Liver (tissue), 9 donors: ENCODE measurements around the gene PSORS1C1. TPM values are rescaled to one million over a fixed set of nuclear protein-coding genes. Genes with fewer than 3 reads are reported as not detected.

Experiments used
- DNase-seq: peaks from one replicate; pipeline ENCODE4 v3.0.0-alpha.2; 2017; ENCODE audit warnings: low spot score
- H3K27ac ChIP-seq, 2 donors: one replicate each; pipeline ENCODE4 v1.7.0; 2013; ENCODE audit warnings: inconsistent platforms in 2 of 2, low read length in 2 of 2, control low read depth in 1 of 2, low read depth in 1 of 2, mild to moderate bottlenecking in 1 of 2
- H3K27me3 ChIP-seq, 4 donors: one replicate each; pipeline versions ENCODE4 v1.6.1 to v1.7.0; 2013; ENCODE audit warnings: low read length in 3 of 4, inconsistent platforms in 1 of 4, mild to moderate bottlenecking in 1 of 4, moderate library complexity in 1 of 4; ENCODE audit not compliant: control insufficient read depth in 4 of 4, insufficient read depth in 4 of 4
- H3K36me3 ChIP-seq, 4 donors: one replicate each; pipeline versions ENCODE4 v1.6.1 to v1.7.0; 2013; ENCODE audit warnings: low read length in 3 of 4, mild to moderate bottlenecking in 3 of 4, low read depth in 1 of 4, moderate library complexity in 1 of 4; ENCODE audit not compliant: control insufficient read depth in 4 of 4, insufficient read depth in 3 of 4
- H3K4me1 ChIP-seq, 4 donors: one replicate each; pipeline versions ENCODE4 v1.6.1 to v1.7.0; 2013; ENCODE audit warnings: low read length in 3 of 4, mild to moderate bottlenecking in 3 of 4, moderate library complexity in 1 of 4; ENCODE audit not compliant: control insufficient read depth in 4 of 4, insufficient read depth in 4 of 4
- H3K4me3 ChIP-seq, 3 donors: one replicate each; pipeline versions ENCODE4 v1.6.1 to v1.7.0; 2013; ENCODE audit warnings: low read length in 3 of 3, control low read depth in 1 of 3, low read depth in 1 of 3, mild to moderate bottlenecking in 1 of 3
- H3K9ac ChIP-seq, 2 donors: one replicate each; pipeline ENCODE4 v1.7.0; 2013; ENCODE audit warnings: low read length in 2 of 2, mild to moderate bottlenecking in 2 of 2, moderate library complexity in 2 of 2, control low read depth in 1 of 2, low read depth in 1 of 2
- H3K9me3 ChIP-seq, 4 donors: one replicate each; pipeline versions ENCODE4 v1.6.1 to v1.7.0; 2013; ENCODE audit warnings: low read length in 3 of 4; ENCODE audit not compliant: control insufficient read depth in 4 of 4
- FOXA1 ChIP-seq: IDR thresholded peaks from 2 replicates; pipeline ENCODE4 v1.6.1; 2016; ENCODE audit warnings: antibody characterized with exemption
- FOXA2 ChIP-seq: IDR thresholded peaks from 2 replicates; pipeline ENCODE4 v1.6.1; 2016; ENCODE audit warnings: antibody characterized with exemption
- HNF4A ChIP-seq, 2 donors: conservative IDR thresholded peaks; 2 replicates each; pipeline ENCODE4 v1.6.1; 2016; ENCODE audit warnings: antibody characterized with exemption in 2 of 2, mild to moderate bottlenecking in 2 of 2
- RAD21 ChIP-seq, 2 donors: IDR thresholded peaks; 2 replicates each; pipeline ENCODE4 v1.6.1; 2016; ENCODE audit warnings: antibody characterized with exemption in 2 of 2, mild to moderate bottlenecking in 2 of 2
- RXRA ChIP-seq, 2 donors: IDR thresholded peaks; 2 replicates each; pipeline ENCODE4 v1.6.1; 2017 to 2018; ENCODE audit warnings: antibody characterized with exemption in 2 of 2, mild to moderate bottlenecking in 1 of 2
- WGBS: extraction: QIAGEN DNeasy Blood & Tissue Kit; methylation state at CpG from one replicate; pipeline ENCODE4 v1.1.7; 2013; 5-methylcytosine and 5-hydroxymethylcytosine counted together
- polyA plus RNA-seq, 2 donors: library from polyadenylated mRNA; stranded (reverse) in 1 of 2; unstranded in 1 of 2; fragments of 200-250 nt in 1 of 2; fragments of >200 nt in 1 of 2; fragmentation: Nextera tagmentation in 1 of 2; extraction: Ambion mirVana in 1 of 2; gene quantifications; one replicate each; pipeline versions ENCODE4 v1.2.1 to v1.2.3, GENCODE V29; 2013 to 2015
- total RNA-seq, 2 donors: library from RNA; depleted of rRNA; stranded (reverse); fragments of >200 nt; gene quantifications; one replicate each; pipeline ENCODE4 v1.2.3, GENCODE V29; 2014
- TF ChIP-seq, protein P1 (sequence below): fragments of 150-350 bp; IDR thresholded peaks from 2 replicates; pipeline ENCODE4 v1.5.1; 2017; ENCODE audit warnings: improper control_type of control experiment, low read depth, low read length; ENCODE audit not compliant: missing input control
- TF ChIP-seq, protein P2 (sequence below): IDR thresholded peaks from 2 replicates; pipeline ENCODE4 v1.6.1; 2016; ENCODE audit warnings: antibody characterized with exemption
- donor health status: healthy.
- donor health status: healthy.
- donor health status: healthy.
- donor health status: healthy.
- donor health status: healthy.

The PSORS1C1 gene
- total and polyA plus RNA-seq, 4 donors: under 0.01 to 0.08 TPM; not detected in 2

DNA sequence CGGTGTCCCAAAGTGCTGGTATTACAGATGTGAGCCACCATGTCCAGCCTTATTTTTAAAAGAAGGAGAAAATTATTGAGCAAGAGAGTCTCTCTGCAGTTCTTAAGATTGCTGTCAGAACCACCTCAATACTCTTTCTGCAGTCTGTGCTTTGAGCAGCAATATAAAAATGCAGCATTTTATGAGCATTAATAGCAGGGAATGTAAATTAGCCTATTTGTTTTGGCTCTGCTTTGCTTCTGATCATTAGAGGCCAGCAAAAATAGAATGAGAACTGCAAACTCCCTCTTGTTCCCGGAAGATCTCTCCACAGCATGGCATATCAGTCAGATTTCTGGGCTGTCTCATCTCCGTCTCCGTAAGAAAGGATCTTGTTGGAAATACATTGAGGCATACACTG, 38.0 kb upstream of the PSORS1C1 start:
- H3K9ac ChIP-seq: no peak overlapping the region
- DNase-seq: no peak
- WGBS: 82% methylated on average over 4 of the region's 4 CpGs
- peaks cover 0 to 3% (median under 1%) of the 10 kb centered on the region in 4 donors for H3K4me1 ChIP-seq
- H3K27ac ChIP-seq: no peak overlapping the region
- TF ChIP-seq RXRA (IDR thresholded peaks at IDR 0.05): no peak
- TF ChIP-seq HNF4A (conservative IDR thresholded peaks at IDR 0.05): no peak
- TF ChIP-seq, protein P1, sequence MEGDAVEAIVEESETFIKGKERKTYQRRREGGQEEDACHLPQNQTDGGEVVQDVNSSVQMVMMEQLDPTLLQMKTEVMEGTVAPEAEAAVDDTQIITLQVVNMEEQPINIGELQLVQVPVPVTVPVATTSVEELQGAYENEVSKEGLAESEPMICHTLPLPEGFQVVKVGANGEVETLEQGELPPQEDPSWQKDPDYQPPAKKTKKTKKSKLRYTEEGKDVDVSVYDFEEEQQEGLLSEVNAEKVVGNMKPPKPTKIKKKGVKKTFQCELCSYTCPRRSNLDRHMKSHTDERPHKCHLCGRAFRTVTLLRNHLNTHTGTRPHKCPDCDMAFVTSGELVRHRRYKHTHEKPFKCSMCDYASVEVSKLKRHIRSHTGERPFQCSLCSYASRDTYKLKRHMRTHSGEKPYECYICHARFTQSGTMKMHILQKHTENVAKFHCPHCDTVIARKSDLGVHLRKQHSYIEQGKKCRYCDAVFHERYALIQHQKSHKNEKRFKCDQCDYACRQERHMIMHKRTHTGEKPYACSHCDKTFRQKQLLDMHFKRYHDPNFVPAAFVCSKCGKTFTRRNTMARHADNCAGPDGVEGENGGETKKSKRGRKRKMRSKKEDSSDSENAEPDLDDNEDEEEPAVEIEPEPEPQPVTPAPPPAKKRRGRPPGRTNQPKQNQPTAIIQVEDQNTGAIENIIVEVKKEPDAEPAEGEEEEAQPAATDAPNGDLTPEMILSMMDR: no peak
- no peaks in the 10 kb centered on the region for H3K36me3 ChIP-seq
- H3K27me3 ChIP-seq: no peaks in the 10 kb centered on the region
- H3K9me3 ChIP-seq: no peaks in the 10 kb centered on the region
- no peak overlapping the region for H3K4me3 ChIP-seq

DNA sequence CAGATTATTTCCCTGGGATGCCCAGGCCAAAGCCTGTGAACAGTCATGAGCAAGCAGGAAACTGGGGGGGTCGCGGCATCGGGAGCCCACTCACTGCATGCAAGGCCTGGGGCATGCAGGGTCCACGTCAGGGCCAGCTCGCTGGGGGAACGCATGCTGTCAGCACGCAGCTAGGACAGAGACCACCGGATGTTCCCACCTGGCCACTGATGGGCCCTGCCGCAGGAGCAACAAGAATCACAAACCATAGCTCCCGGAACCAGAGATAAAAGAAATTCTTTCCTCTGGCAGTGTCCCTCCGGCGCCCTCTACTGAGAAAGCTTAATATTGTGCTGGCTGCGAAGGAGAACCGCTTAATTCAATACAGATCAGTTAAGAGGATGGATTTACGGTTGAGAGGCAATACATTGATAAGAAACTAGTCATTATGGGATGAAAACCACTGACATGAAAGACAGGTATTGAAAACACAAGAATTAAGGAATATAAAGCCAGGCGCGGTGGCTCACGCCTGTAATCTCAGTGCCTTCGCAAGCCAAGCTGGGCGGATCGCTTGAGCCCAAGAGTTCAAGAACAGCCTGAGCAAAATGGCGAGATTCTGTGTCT, 34.8 kb upstream of the PSORS1C1 start:
- DNase-seq: peak; percentile 48
- 24% methylated on average over 22 of the region's 22 CpGs for WGBS
- H3K4me3 ChIP-seq: no peak overlapping the region
- H3K27ac ChIP-seq: no peak overlapping the region
- no peaks in the 10 kb centered on the region for H3K9me3 ChIP-seq
- peak; percentile 82 to 88 for TF ChIP-seq RAD21 (IDR thresholded peaks at IDR 0.05)
- TF ChIP-seq, protein P1: peak; percentile 78
- TF ChIP-seq FOXA2: no peak
- H3K36me3 ChIP-seq: no peaks in the 10 kb centered on the region
- H3K9ac ChIP-seq: no peak overlapping the region
- H3K4me1 ChIP-seq: peaks cover 0 to 3% (median 0%) of the 10 kb centered on the region in 4 donors
- no peaks in the 10 kb centered on the region for H3K27me3 ChIP-seq

DNA sequence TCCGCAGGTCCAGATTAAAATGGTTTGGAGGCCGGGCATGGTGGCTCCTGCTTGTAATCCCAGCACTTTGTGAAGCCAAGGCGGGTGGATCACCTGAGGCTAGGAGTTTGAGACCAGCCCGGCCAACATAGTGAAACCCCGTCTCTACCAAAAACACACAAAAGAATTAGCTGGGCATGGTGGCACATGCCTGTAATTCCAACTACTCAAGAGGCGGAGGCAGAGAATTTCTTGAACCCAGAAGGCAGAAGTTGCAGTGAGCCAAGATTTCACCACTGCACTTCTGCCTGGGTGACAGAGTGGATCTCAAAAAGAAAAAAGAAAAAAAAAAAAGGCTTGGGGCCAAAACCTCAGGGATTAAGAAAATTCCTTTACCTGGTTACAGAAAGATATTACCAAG, 32.7 kb upstream of the PSORS1C1 start:
- Histone ChIP-seq H3K9ac (no peak overlapping the region), H3K27me3 (no peaks in the 10 kb centered on the region), H3K9me3 (no peaks in the 10 kb centered on the region), H3K36me3 (no peaks in the 10 kb centered on the region), H3K4me1 (peaks cover 0 to 1% (median 0%) of the 10 kb centered on the region in 4 donors), H3K4me3 (no peak overlapping the region), H3K27ac (no peak overlapping the region)
- WGBS: 92% methylated on average over 6 of the region's 6 CpGs
- no peak for DNase-seq
- no peak for TF ChIP-seq FOXA1
- TF ChIP-seq, protein P2, sequence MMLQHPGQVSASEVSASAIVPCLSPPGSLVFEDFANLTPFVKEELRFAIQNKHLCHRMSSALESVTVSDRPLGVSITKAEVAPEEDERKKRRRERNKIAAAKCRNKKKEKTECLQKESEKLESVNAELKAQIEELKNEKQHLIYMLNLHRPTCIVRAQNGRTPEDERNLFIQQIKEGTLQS: no peak
